Loucy (cell line): ENCODE data around the gene SPDYE17.
"Not testable (repeated sequence)": the region's sequence is repeated elsewhere in the genome, so short reads cannot be mapped to it uniquely, and the experiment has no call there.

Experiments
- EZH2phosphoT487 ChIP-seq: fragments of 200-600 bp; IDR thresholded peaks from 2 replicates; pipeline ENCODE4 v1.6.1; 2018; ENCODE audit warnings: antibody characterized with exemption, mild to moderate bottlenecking, moderate library complexity, borderline replicate concordance
- TF ChIP-seq, protein P1 (sequence below): fragments of 200-600 bp; sonication (generic); conservative IDR thresholded peaks from 2 replicates; pipeline ENCODE4 v1.5.1; 2014; ENCODE audit warnings: mild to moderate bottlenecking, antibody characterized with exemption, low read length

- TF ChIP-seq, protein P1, sequence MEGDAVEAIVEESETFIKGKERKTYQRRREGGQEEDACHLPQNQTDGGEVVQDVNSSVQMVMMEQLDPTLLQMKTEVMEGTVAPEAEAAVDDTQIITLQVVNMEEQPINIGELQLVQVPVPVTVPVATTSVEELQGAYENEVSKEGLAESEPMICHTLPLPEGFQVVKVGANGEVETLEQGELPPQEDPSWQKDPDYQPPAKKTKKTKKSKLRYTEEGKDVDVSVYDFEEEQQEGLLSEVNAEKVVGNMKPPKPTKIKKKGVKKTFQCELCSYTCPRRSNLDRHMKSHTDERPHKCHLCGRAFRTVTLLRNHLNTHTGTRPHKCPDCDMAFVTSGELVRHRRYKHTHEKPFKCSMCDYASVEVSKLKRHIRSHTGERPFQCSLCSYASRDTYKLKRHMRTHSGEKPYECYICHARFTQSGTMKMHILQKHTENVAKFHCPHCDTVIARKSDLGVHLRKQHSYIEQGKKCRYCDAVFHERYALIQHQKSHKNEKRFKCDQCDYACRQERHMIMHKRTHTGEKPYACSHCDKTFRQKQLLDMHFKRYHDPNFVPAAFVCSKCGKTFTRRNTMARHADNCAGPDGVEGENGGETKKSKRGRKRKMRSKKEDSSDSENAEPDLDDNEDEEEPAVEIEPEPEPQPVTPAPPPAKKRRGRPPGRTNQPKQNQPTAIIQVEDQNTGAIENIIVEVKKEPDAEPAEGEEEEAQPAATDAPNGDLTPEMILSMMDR = not testable (repeated sequence)
- not testable (repeated sequence) for TF ChIP-seq EZH2phosphoT487
These were observed 39.3 kb downstream of the SPDYE17 start for GRCh38 chr7:76992871-76993270.
